A549 (cell line): Measurements from ENCODE around the gene SEC16A.

Experiments used
- CBX2 ChIP-seq: fragments of 200-600 bp; sonication (generic); IDR thresholded peaks from 2 replicates; pipeline ENCODE4 v1.6.1; 2016; ENCODE audit warnings: low read depth, mild to moderate bottlenecking, borderline replicate concordance
- CHD2 ChIP-seq: fragments of 150-350 bp; IDR thresholded peaks from 2 replicates; pipeline ENCODE4 v1.6.1; 2014; ENCODE audit warnings: low read length; ENCODE audit not compliant: partially characterized antibody
- CHD4 ChIP-seq: fragments of 200-600 bp; sonication (generic); IDR thresholded peaks from 2 replicates; pipeline ENCODE4 v1.6.1; 2016; ENCODE audit warnings: antibody characterized with exemption, mild to moderate bottlenecking, borderline replicate concordance
- CTCF ChIP-seq: fragments of >200 bp; sonication (Bioruptor Twin); formaldehyde crosslinking; IDR thresholded peaks from 3 replicates; pipeline ENCODE4 v1.5.1; 2016
- EP300 ChIP-seq, 2 experiments: fragments of >200 bp; sonication (Bioruptor Twin); formaldehyde crosslinking; IDR thresholded peaks; 2 replicates in 1 of 2; 3 replicates in 1 of 2; pipeline ENCODE4 v1.6.1; 2016 to 2017
- MAFK ChIP-seq: fragments of 450-650 bp; IDR thresholded peaks from 2 replicates; pipeline ENCODE4 v1.6.1; 2014; ENCODE audit not compliant: partially characterized antibody
- MAZ ChIP-seq: fragments of 150-350 bp; IDR thresholded peaks from 2 replicates; pipeline ENCODE4 v1.6.1; 2014; ENCODE audit warnings: antibody characterized with exemption, low read depth, low read length, borderline replicate concordance
- POLR2A ChIP-seq: IDR thresholded peaks from 2 replicates; pipeline ENCODE4 v1.6.1; 2012; ENCODE audit warnings: mild to moderate bottlenecking, low read length
- RAD21 ChIP-seq, 2 experiments: fragments of >200 bp in 1 of 2; sonication (Bioruptor Twin) in 1 of 2; formaldehyde crosslinking in 1 of 2; IDR thresholded peaks in 1 of 2; conservative IDR thresholded peaks in 1 of 2; 2 replicates in 1 of 2; 3 replicates in 1 of 2; pipeline ENCODE4 v1.6.1; 2012 to 2018; ENCODE audit warnings: inconsistent platforms in 1 of 2
- REST ChIP-seq: fragments of 200-600 bp; sonication (generic); IDR thresholded peaks from 2 replicates; pipeline ENCODE4 v1.6.1; 2016; ENCODE audit warnings: antibody characterized with exemption, mild to moderate bottlenecking, moderate library complexity
- ZFP36 ChIP-seq: fragments of 450-650 bp; IDR thresholded peaks from 2 replicates; pipeline ENCODE4 v1.6.1; 2014; ENCODE audit warnings: borderline replicate concordance; ENCODE audit not compliant: partially characterized antibody

GRCh38 chr9:136476369-136477150, 6.3 kb downstream of the SEC16A start:
- TF ChIP-seq MAFK (no peak), REST (no peak), CTCF (no peak), POLR2A (no peak), EP300 (IDR thresholded peaks at IDR 0.05) (no peak), ZFP36 (no peak), CHD2 (no peak), CBX2 (no peak), MAZ (no peak), RAD21 (conservative IDR thresholded peaks at IDR 0.05 in 1 of 2, IDR thresholded peaks at IDR 0.05 in 1 of 2) (no peak), CHD4 (no peak)
